Measurements from ENCODE around the gene PCDHA5.
"Not testable (repeated sequence)": the region's sequence is repeated elsewhere in the genome, so short reads cannot be mapped to it uniquely, and the experiment has no call there.

The PCDHA5 gene

DNA sequence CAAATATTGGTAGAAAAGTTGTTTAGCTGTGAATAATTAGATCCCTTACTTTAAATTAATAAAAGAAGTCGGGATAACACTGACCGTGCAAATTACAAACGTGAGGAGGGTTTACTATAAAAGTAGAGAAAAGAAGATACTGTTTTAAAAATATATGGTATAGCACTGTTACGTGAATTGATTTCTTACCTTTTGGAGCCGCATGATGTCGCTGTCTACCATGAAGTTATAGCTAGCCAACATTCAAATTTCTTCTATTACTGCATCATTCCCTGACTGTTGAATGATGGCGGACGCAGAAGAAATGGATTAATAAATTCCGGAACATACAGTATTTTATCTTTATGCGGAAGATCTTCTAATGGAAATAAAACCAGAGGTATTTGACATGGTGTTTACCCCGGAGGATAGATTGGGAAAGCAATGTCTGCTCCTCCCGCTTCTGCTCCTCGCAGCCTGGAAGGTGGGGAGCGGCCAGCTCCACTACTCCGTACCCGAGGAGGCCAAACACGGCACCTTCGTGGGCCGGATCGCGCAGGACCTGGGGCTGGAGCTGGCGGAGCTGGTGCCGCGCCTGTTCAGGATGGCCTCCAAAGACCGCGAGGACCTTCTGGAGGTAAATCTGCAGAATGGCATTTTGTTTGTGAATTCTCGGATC lies 6.4 kb downstream of the PCDHA5 start, which contains the start of gene PCDHA6:
Gene PCDHA6, plus strand, starts transcription at position 257 of the 658 bp plus-strand sequence. Its CDS starts 132 bp downstream, at position 389.
- DNase-seq, result peak; percentile 31

GRCh38 chr5:140828362-140828737 lies 6.9 kb downstream of the PCDHA5 start:
- peak; percentile 34 for DNase-seq

GRCh38 chr5:140829511-140830501 lies 8.4 kb downstream of the PCDHA5 start:
- not testable (repeated sequence) for DNase-seq

- no peak for DNase-seq
These were observed 12.6 kb downstream of the PCDHA5 start, which contains the start of gene PCDHA7 for GRCh38 chr5:140833993-140834392. Gene PCDHA7 (plus strand): TSS chr5:140834269. CDS start chr5:140834384, 115 bp downstream.

- DNase-seq, result not testable (repeated sequence)
These were observed 13.1 kb downstream of the PCDHA5 start for GRCh38 chr5:140834439-140835008.

- no peak for DNase-seq
These were observed 14.5 kb downstream of the PCDHA5 start for GRCh38 chr5:140835622-140836510.

GRCh38 chr5:140840978-140841962 lies 19.9 kb downstream of the PCDHA5 start, which contains the start of gene PCDHA8:
Gene PCDHA8 (plus strand): TSS chr5:140841187. CDS start chr5:140841322, 135 bp downstream.
- DNase-seq, result no peak

DNA sequence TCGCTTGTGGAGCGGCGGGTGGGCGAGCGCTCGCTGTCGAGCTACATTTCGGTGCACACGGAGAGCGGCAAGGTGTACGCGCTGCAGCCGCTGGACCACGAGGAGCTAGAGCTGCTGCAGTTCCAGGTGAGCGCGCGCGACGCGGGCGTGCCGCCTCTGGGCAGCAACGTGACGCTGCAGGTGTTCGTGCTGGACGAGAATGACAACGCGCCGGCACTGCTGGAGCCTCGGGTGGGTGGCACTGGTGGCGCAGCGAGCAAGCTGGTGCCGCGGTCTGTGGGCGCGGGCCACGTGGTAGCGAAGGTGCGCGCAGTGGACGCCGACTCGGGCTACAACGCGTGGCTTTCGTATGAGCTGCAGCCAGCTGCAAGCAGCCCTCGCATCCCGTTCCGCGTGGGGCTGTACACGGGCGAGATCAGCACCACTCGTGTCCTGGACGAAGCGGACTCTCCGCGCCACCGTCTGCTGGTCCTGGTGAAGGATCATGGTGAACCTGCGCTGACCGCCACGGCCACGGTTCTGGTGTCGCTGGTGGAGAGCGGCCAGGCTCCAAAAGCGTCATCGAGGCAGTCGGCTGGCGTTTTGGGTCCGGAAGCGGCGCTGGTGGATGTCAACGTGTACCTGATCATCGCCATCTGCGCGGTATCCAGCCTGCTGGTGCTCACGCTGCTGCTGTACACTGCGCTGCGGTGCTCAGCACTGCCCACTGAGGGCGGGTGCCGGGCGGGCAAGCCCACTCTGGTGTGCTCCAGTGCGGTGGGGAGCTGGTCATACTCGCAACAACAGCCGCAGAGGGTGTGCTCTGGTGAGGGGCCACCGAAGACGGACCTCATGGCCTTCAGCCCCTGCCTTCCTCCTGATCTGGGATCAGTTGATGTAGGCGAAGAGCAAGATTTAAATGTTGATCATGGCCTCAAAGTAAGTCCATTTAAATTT lies 21.7 kb downstream of the PCDHA5 start:
- DNase-seq, result no peak

- DNase-seq, result not testable (repeated sequence)
These were observed 27.0 kb downstream of the PCDHA5 start, which contains the start of gene PCDHA9 for GRCh38 chr5:140848139-140849102. Gene PCDHA9 (plus strand): TSS chr5:140848382. CDS start chr5:140848496, 114 bp downstream.

- not testable (repeated sequence) for DNase-seq
These were observed 28.6 kb downstream of the PCDHA5 start for GRCh38 chr5:140849831-140850634.

GRCh38 chr5:140855772-140856674 lies 34.6 kb downstream of the PCDHA5 start, which contains the start of gene PCDHA10:
Gene PCDHA10 (plus strand): TSS chr5:140855897. CDS start chr5:140856049, 152 bp downstream.
- no peak for DNase-seq

- no peak for DNase-seq
These were observed 36.0 kb downstream of the PCDHA5 start for GRCh38 chr5:140857177-140857986.

DNA sequence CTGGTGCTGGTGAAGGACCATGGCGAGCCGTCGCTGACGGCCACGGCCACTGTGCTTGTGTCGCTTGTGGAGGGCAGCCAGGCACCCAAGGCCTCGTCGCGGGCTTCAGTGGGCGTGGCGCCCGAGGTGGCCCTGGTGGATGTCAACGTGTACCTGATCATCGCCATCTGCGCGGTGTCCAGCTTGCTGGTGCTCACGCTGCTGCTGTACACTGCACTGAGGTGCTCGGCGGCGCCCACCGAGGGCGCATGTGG lies 36.5 kb downstream of the PCDHA5 start:
- no peak for DNase-seq

DNA sequence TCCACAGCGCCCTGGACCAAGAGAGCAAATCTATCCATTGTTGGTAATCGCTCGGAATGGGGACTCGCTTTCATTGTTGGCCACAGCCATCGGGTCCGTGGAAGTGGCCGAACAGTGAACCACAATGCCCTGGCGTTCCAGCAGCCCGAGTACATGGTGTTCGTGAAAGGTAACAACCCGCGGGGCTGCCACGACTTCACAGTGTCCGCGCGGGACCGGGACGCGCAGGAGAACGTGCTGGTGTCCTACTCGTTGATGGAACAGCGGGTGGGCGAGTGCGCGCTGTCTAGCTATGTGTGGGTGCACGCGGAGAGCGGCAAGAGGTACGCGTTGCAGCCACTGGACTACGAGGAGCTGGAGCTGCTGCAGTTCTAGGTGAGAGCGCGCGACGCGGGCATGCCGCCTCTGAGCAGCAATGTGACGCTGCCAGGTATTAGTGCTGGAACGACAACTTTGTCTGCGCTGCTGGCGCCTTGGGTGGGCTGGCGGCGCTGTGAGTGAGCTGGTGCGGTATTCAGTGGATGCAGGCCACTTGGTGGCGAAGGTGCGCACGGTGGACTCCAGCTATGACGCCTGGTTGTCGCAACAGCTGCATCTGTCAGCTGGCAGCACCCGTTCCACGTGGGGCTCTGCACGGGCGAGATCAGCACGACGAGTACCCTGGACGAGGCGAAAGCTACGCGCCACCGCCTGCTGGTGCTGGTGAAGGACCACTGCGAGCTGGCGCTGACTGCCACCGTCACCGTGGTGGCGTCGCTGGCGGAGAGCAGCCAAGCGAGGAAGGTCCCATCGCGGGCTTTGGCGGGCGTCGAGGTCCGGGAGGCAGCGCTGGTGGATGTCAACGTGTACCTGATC lies 41.3 kb downstream of the PCDHA5 start:
- no peak for DNase-seq

Measured in NCI-H2171 (cell line).